NCI-H1417 (cell line): ENCODE results near the gene MESD.

ENCODE experiments used
- DNase-seq, 3 experiments: peaks; one replicate each; lab custom pipeline; 2025; lab: John Stamatoyannopoulos, UW

MESD gene

GRCh38 chr15:80937718-80938117, 51.9 kb downstream of the MESD start:
- no peak for DNase-seq

- no peak for DNase-seq
Observed at GRCh38 chr15:80936288-80937078, 53.1 kb downstream of the MESD start.

DNA sequence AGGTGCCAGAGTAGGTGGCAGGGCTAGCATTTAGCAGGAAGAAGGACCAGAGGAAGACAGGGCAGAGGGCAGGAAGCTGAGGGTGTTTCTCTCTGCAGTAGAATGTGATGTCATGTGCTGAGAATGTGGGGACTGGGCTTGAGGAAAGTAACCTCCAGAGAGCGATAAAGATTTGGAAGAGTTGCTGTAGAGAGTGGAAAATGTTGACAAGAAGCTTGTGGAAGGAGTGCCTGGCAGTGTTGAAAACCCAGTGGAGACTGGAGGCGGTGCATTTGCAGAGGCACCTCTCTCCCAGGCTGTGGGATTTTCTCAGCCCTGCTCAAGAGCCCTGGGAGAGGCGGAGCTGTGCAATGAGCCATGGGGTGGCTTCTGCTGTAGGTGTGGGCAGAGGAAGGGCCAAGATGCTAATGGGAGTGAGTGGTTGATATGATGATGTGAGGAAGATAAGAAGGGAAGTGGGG, 54.8 kb downstream of the MESD start:
- no peak for DNase-seq

DNA sequence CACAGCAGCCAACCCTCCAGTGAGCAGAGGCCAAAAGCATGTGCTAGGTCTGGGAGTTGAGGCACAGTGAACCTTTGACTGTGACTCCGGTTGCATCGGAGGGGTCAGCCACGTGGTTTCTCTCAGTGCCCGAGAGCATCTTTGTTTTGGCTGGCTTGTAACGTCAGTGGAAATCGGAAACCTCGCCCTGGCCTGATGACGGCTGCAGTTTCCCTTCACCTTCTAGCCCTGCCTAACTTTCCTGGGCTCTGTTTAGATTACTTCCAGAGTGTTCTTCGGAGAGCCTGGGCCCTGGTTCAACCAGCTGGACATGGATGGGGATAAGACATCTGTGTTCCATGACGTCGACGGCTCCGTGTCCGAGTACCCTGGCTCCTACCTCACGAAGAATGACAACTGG, 56.6 kb downstream of the MESD start:
- DNase-seq = no peak

DNA sequence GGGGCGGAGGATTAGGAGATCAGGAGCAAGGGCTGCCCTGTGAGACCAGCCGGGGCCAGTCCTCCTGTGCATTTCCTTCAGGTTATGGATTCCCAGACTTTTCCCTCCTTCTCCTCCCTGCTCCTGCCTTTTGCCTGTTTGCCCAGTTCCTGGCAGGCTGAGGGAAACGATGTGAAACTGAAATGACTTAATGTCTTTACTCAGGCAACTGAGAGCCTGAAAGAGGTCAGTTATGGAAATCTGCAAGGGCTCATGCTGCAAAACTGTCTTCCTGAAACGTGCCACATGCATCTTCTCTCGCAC, 57.2 kb downstream of the MESD start:
- DNase-seq = no peak

DNA sequence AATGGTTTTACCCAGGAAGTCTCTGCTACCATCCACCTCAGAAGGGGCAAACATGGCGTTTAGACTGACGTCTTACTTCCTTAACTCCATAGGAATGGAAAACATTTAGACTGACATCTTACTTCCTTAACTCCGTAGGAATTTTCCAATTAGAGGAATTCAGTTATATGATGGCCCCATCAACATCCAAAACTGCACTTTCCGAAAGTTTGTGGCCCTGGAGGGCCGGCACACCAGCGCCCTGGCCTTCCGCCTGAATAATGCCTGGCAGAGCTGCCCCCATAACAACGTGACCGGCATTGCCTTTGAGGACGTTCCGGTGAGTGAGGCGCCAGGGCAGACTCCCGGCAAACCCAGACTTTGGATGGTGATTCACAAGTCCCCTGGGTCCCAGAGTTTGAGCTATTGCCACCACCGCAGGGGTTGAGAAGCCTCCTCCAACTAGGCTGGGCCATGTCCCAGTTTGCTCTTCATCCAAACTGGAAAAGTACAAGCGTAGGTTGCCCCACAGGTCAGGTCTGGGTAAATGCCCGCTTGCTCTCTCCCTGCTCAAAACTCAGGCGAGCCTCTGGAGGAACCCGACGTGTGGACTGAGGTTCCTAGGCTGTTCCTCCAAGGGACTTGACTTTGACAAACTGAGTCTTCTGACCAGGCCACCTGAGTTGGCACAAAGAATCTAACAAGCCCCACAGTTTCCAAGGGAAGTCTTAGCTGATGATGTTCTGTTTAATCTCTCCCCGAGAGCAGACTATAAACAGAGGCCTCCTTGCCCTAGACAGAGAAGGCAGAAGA, 57.7 kb downstream of the MESD start:
- DNase-seq = no peak

- DNase-seq = no peak
Observed at GRCh38 chr15:80931191-80931590, 58.4 kb downstream of the MESD start.

GRCh38 chr15:80929689-80930088, 59.9 kb downstream of the MESD start:
- no peak for DNase-seq

- DNase-seq = no peak
Observed at GRCh38 chr15:80929225-80929624, 60.4 kb downstream of the MESD start.

- no peak for DNase-seq
Observed at GRCh38 chr15:80926126-80926525, 63.5 kb downstream of the MESD start.

- no peak for DNase-seq
Observed at GRCh38 chr15:80925597-80926059, 64.0 kb downstream of the MESD start.

DNA sequence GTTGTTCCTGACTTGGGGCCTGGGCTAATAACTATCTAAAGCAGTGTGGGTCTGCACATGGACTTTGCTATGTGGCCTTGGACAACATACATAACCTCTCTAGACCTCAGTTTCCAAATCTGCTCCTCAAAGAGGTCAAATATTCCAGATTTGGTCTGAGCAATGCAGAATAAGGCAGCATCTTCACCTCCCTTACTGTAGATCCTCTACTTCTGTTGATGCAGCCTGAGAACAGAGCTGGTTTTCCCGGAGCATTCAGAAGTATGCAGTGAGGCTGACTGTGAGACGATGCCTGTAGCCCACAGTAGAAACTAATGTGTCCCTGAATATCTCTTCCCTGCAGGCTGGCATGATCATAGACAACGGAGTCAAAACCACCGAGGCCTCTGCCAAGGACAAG, 65.3 kb downstream of the MESD start:
- DNase-seq = no peak

DNA sequence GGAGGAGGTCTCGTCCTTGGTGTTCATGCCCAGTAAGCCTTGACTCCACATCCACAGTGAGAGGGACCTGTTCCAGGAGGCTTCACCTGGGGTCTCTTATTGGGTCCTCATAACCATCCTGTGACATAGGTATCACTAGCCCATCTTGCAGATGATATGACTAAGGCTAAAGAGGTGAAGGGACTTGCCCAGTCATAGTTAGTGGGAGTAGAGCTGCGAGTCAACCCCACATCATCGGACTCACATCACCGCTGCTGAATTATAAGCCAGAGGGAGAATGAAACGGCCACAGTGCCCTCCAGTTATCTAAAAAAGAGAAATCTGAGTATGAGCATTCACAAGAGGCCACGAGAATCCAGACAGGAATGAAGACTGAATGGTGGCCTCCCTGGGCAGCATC, 66.0 kb downstream of the MESD start:
- DNase-seq = no peak

GRCh38 chr15:80921736-80922410, 67.7 kb downstream of the MESD start:
- DNase-seq = no peak

- DNase-seq = no peak
Observed at GRCh38 chr15:80920271-80920699, 69.3 kb downstream of the MESD start.

GRCh38 chr15:80918196-80918783, 71.3 kb downstream of the MESD start:
- DNase-seq = no peak

GRCh38 chr15:80916056-80916455, 73.6 kb downstream of the MESD start:
- no peak for DNase-seq

DNA sequence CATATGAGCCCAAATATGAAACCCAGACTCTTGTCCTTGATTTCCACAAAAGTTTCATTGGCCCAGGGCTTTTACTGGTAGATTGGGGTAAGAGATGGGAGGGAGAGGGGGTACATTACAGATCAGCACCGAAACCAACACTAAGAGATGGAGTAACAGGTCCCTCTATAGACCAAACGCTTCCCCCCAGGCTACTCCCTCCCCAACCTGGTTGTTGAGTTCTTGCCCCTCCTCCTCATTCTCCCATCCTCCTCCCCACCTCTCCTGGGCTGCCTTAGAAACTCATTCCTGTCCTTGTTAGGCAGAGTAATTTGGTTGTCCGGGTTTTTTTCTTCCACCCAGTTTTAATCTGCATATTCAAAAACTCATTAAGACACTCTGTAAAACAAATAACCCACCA, 74.1 kb downstream of the MESD start:
- no peak for DNase-seq

GRCh38 chr15:80913541-80913940, 76.1 kb downstream of the MESD start:
- no peak for DNase-seq

GRCh38 chr15:80912673-80913072, 76.9 kb downstream of the MESD start:
- DNase-seq = no peak

GRCh38 chr15:80911821-80912220, 77.8 kb downstream of the MESD start:
- no peak for DNase-seq

GRCh38 chr15:80906159-80906766, 83.4 kb downstream of the MESD start:
- DNase-seq = peak; percentile 46 to 80 (median 50)
